Measurements from ENCODE around the gene HPX.

- TF ChIP-seq POLR2A (IDR thresholded peaks at IDR 0.05; ENCODE audit: low read depth, low read length), result no peak
- no peak for TF ChIP-seq POLR2AphosphoS5 (IDR thresholded peaks at IDR 0.05; ENCODE audit: low read depth, low read length)
- TF ChIP-seq TAF1 (IDR thresholded peaks at IDR 0.05; ENCODE audit: low read depth, low read length), result no peak
These were observed 35.1 kb upstream of the HPX start for GRCh38 chr11:6475936-6476335.
